NCI-H1048 (cell line): ENCODE measurements around the gene SYT2.

Experiments used
- DNase-seq: peaks from one replicate; lab custom pipeline; 2025; lab: John Stamatoyannopoulos, UW

SYT2 gene

GRCh38 chr1:202677433-202677832 is 32.8 kb downstream of the SYT2 start:
- DNase-seq: no peak

- DNase-seq: no peak
Measured at GRCh38 chr1:202673531-202673930, 36.7 kb downstream of the SYT2 start.

GRCh38 chr1:202671399-202671798 is 38.9 kb downstream of the SYT2 start:
- DNase-seq: no peak

GRCh38 chr1:202665417-202665816 is 44.8 kb downstream of the SYT2 start:
- no peak for DNase-seq

- DNase-seq: no peak
Measured at GRCh38 chr1:202664083-202664482, 46.2 kb downstream of the SYT2 start.

- no peak for DNase-seq
Measured at GRCh38 chr1:202663131-202663530, 47.1 kb downstream of the SYT2 start.

- DNase-seq: no peak
Measured at GRCh38 chr1:202662081-202662480, 48.2 kb downstream of the SYT2 start.

- no peak for DNase-seq
Measured at GRCh38 chr1:202661136-202661845, 49.0 kb downstream of the SYT2 start.

- no peak for DNase-seq
Measured at GRCh38 chr1:202659974-202660373, 50.3 kb downstream of the SYT2 start.

- DNase-seq: no peak
Measured at GRCh38 chr1:202659541-202659940, 50.7 kb downstream of the SYT2 start.

GRCh38 chr1:202658769-202659168 is 51.5 kb downstream of the SYT2 start:
- DNase-seq: no peak

- no peak for DNase-seq
Measured at GRCh38 chr1:202658251-202658759, 51.9 kb downstream of the SYT2 start.

GRCh38 chr1:202656951-202657646 is 53.2 kb downstream of the SYT2 start:
- no peak for DNase-seq

- DNase-seq: no peak
Measured at GRCh38 chr1:202656057-202656456, 54.2 kb downstream of the SYT2 start.

GRCh38 chr1:202654079-202654478 is 56.2 kb downstream of the SYT2 start:
- DNase-seq: no peak

GRCh38 chr1:202649553-202650392 is 60.5 kb downstream of the SYT2 start:
- no peak for DNase-seq

- DNase-seq: no peak
Measured at GRCh38 chr1:202648605-202649226, 61.5 kb downstream of the SYT2 start.

- no peak for DNase-seq
Measured at GRCh38 chr1:202645097-202645476, 65.2 kb downstream of the SYT2 start.

- DNase-seq: no peak
Measured at GRCh38 chr1:202644219-202645096, 65.8 kb downstream of the SYT2 start.

GRCh38 chr1:202643397-202644218 is 66.6 kb downstream of the SYT2 start:
- no peak for DNase-seq
